GM10266 (cell line): ENCODE measurements around the gene FGD3.

ENCODE experiments used
- DNase-seq: peaks from one replicate; pipeline ENCODE4 v3.0.0; 2012; ENCODE audit errors: extremely low spot score
- TF ChIP-seq, protein P1 (sequence below): IDR thresholded peaks from 2 replicates; pipeline ENCODE4 v1.5.1; 2012; ENCODE audit warnings: mild to moderate bottlenecking, low read depth; ENCODE audit not compliant: control insufficient read depth, insufficient read depth; ENCODE audit errors: missing control alignments

FGD3 gene

DNA sequence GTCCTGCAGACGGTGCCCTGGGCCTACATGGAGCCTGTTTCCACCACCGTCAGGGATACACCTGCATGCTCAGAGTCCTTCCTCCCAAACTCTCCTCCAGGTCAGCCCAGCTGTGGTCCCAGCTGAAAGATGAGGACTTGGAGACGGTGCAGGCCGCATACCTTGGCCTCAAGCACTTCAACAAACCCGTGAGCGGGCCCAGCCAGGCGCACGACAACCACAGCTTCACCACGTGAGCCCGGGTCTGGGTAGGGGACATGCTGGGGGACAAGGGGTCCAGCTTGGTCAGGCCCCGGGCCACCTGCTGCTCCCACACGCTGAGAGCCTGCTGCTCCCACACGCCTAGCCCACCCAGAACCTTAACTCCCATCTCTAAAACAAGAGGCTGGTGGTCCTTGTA lies 132.0 kb downstream of the FGD3 start:
- TF ChIP-seq, protein P1, sequence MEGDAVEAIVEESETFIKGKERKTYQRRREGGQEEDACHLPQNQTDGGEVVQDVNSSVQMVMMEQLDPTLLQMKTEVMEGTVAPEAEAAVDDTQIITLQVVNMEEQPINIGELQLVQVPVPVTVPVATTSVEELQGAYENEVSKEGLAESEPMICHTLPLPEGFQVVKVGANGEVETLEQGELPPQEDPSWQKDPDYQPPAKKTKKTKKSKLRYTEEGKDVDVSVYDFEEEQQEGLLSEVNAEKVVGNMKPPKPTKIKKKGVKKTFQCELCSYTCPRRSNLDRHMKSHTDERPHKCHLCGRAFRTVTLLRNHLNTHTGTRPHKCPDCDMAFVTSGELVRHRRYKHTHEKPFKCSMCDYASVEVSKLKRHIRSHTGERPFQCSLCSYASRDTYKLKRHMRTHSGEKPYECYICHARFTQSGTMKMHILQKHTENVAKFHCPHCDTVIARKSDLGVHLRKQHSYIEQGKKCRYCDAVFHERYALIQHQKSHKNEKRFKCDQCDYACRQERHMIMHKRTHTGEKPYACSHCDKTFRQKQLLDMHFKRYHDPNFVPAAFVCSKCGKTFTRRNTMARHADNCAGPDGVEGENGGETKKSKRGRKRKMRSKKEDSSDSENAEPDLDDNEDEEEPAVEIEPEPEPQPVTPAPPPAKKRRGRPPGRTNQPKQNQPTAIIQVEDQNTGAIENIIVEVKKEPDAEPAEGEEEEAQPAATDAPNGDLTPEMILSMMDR = no peak
- no peak for DNase-seq

DNA sequence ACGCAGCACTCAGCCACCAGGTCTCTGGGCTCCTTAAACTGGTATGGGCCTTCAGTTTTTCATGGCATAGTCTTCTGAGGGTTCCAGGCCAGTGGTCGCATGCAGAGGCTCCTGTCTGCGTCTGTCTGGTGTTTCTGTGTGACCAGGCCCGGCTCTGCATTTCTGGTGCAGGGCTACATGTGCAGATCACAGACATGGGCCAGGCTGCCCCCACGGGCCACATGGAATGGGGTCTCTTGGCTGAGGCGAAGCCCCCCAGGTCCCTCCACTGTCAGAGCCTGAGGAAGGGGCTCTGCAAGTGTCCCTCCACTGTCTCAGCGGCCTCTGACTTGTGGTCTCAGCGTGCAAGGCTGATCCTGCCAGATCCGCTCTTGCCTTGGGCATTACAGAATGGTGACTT lies 133.1 kb downstream of the FGD3 start:
- TF ChIP-seq, protein P1 = no peak

DNA sequence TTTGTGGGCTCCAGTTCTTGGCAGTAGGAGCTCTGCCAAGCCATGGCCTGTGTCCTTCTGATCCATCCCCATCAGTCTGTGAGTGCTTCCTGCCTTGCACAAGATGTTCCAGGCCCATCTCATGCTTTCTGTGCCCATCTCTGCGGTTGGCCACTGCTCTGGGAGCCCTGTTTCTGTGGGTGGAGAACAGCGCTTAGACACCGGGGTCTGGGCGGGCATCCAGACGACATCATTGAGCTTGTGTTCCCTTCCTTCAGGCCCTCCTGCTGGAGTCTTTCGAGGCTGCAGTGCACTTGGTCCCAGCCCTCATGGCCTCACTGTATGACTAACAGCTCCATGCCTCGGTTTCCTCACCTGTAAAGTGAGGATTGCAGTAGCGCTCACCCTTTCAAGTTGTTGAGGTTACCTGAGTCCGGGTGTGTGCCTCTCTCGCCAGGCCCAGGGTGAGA lies 133.8 kb downstream of the FGD3 start:
- TF ChIP-seq, protein P1 = no peak

More for the DNA sequence above, 133.1 kb downstream of the FGD3 start:
- no peak for DNase-seq

DNA sequence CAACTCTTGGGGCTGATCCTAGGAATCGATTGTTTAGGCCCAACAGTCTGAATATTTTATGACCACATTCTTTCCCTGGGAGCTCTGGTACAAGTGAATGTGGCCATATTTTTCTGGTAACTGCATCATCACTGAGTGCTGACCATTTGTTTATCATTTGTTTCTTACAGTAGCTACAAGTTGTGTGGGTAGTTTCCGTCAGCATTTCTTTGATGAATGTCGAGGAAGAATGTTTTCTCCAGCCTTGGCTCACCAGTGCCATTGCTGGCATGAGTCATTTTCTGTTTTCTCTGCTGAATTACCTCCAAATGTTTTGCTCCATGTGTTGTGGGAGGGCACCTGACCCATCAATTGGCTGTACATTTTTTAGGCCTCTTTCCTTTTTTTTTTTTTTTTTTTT lies 134.6 kb downstream of the FGD3 start:
- TF ChIP-seq, protein P1 = no peak
- DNase-seq = no peak

More for the DNA sequence above, 133.8 kb downstream of the FGD3 start:
- DNase-seq = no peak

DNA sequence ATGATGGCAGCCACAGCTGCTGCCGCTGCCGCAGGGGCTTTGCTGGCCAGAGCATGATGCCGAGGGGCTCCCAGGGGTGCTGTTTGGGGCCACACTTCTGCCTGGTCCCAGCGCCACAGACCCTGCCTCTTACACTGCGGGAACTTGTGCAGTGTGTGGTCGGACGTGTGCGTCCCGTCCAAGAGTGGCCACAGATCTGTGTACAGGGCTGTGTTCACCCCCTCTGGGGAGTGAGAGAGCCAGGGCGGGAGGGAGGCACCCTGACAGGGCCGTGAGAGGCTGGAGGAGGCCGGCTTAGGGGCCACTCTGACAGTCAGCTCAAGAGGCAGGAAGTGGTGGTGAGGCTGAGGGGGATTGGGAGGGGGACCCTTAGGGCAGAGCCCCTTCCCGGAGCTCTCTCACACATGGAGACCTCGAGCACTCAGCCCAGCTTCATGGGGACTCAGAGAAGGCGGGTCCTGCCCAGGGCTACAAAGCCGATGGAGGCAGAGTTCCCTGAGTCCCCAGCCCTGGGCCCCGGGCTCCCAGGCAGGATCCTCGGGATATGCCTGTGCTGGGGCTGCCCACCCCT lies 135.6 kb downstream of the FGD3 start:
- DNase-seq = no peak
- TF ChIP-seq, protein P1 = no peak

DNA sequence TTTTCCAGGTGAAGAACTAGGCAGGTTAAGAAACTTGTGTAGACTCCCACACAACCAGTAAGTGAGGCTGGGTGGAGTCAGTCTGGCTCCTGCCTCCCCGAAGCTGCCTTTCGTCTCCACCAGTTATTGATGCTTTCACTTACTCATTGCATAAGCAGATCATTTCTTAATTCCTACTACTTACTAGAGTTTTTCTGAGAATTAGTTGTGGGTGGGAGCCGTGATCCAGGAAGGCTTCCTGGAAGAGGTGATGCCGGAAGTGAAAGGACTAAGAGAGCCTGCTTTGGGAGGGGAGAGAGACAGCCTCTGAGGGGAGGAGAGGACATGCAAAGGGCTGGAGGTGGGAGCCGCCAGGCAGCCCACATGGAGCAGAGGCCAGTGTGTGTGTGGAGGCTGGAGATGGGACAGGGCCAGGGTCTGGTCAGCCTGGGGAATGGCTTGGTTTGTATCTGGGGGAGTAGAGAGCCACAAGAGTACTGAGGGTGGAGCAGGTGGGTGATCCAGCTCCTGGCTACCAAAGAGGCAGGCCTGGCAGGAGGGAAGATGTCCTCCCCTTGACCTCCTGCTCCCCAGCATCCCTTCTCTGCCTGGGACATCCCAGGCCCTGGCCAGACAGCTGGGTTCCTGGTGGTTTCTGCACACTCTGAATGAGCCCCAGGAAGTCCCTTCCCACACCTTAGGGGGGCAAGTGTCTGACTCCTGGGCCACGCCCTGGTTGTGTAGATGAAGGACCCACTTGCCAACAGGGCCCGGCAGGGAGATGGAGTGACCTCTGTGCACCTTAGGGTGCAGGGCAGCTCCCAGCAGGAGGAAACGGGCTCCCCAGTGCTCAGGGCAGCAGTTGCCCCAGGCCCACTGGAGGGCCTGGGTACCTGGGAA lies 136.5 kb downstream of the FGD3 start:
- TF ChIP-seq, protein P1 = no peak
- DNase-seq = no peak

DNA sequence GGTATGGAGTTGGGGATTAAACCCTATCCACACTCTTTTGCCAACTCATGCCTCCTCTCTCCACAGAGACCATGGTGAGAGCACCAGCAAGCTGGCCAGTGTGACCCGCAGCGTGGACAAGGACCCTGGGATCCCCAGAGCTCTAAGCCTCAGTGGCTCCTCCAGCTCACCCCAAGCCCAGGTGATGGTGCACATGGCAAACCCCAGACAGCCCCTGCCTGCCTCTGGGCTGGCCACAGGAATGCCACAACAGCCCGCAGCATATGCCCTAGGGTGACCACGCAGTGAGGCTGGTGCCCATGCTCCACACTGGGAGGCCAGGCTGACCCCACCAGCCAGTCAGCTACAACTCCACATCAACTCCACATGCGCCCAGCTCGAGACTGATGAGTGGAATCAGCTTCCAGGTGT lies 137.2 kb downstream of the FGD3 start:
- TF ChIP-seq, protein P1 = no peak
- DNase-seq = no peak
